HEK293 (cell line): ENCODE results near the gene MBD1.

Source experiments
- CTCF ChIA-PET: fragments of 350-600 bp; formaldehyde crosslinking; extraction: SDS; loops from one replicate; lab custom pipeline; 2021; ENCODE audit warnings: antibody characterized with exemption; lab: Yijun Ruan, JAX
- POLR2A ChIA-PET: fragments of 300-600 bp; formaldehyde crosslinking; extraction: SDS; loops from one replicate; lab custom pipeline; 2020; ENCODE audit warnings: antibody characterized with exemption, inconsistent platforms; lab: Yijun Ruan, JAX
- H3K27ac ChIP-seq: fragments of 200-500 bp; sonication (Bioruptor generic); 2 replicates; pipeline ENCODE4 v1.5.1; 2014; ENCODE audit warnings: low read depth, low read length, control low read depth, inconsistent platforms; ENCODE audit errors: extremely low read depth
- H3K36me3 ChIP-seq, 2 experiments: fragments of 200-500 bp in 1 of 2; sonication (Bioruptor generic) in 1 of 2; 1 replicate in 1 of 2; 2 replicates in 1 of 2; pipeline ENCODE4 v1.5.1; 2014 to 2017; ENCODE audit warnings: inconsistent platforms in 2 of 2, low read length in 2 of 2; ENCODE audit not compliant: control insufficient read depth in 2 of 2, insufficient read depth in 1 of 2
- H3K4me1 ChIP-seq: fragments of 200-500 bp; sonication (Bioruptor generic); 2 replicates; pipeline ENCODE4 v1.5.1; 2014; ENCODE audit warnings: mild to moderate bottlenecking, low read length, inconsistent platforms; ENCODE audit not compliant: control insufficient read depth, insufficient read depth
- H3K4me3 ChIP-seq: 2 replicates; pipeline ENCODE4 v1.5.1; 2011; ENCODE audit warnings: low read depth, mild to moderate bottlenecking, control low read depth, low read length, moderate library complexity
- H3K9me3 ChIP-seq: fragments of 200-500 bp; sonication (Bioruptor generic); 2 replicates; pipeline ENCODE4 v1.5.1; 2014; ENCODE audit warnings: low read depth, low read length, inconsistent platforms; ENCODE audit not compliant: control insufficient read depth, insufficient read depth
- FEZF1 ChIP-seq: fragments of 450-650 bp; formaldehyde crosslinking; IDR thresholded peaks from 2 replicates; pipeline ENCODE4 v1.5.1; 2016; ENCODE audit warnings: missing biosample characterization, missing genetic modification characterization
- SP2 ChIP-seq: fragments of 450-650 bp; formaldehyde crosslinking; IDR thresholded peaks from 2 replicates; pipeline ENCODE4 v1.5.1; 2016; ENCODE audit warnings: missing biosample characterization, missing genetic modification characterization
- ZBTB6 ChIP-seq: fragments of 450-650 bp; formaldehyde crosslinking; IDR thresholded peaks from 2 replicates; pipeline ENCODE4 v1.5.1; 2017; ENCODE audit warnings: missing biosample characterization, missing genetic modification characterization
- ZFP69B ChIP-seq: fragments of 450-650 bp; formaldehyde crosslinking; IDR thresholded peaks from 2 replicates; pipeline ENCODE4 v1.5.1; 2016; ENCODE audit warnings: missing biosample characterization, missing genetic modification characterization
- ZNF112 ChIP-seq: fragments of 450-650 bp; formaldehyde crosslinking; IDR thresholded peaks from 2 replicates; pipeline ENCODE4 v1.5.0; 2017; ENCODE audit warnings: missing biosample characterization, missing genetic modification characterization
- ZNF138 ChIP-seq: fragments of 450-650 bp; formaldehyde crosslinking; IDR thresholded peaks from 2 replicates; pipeline ENCODE4 v1.5.1; 2016; ENCODE audit warnings: missing biosample characterization, missing genetic modification characterization, borderline replicate concordance
- ZNF155 ChIP-seq: fragments of 450-650 bp; formaldehyde crosslinking; IDR thresholded peaks from 2 replicates; pipeline ENCODE4 v1.5.1; 2016; ENCODE audit warnings: missing biosample characterization, missing genetic modification characterization
- ZNF404 ChIP-seq: fragments of 450-650 bp; formaldehyde crosslinking; IDR thresholded peaks from 2 replicates; pipeline ENCODE4 v1.5.1; 2017; ENCODE audit warnings: missing biosample characterization, missing genetic modification characterization
- ZNF488 ChIP-seq: fragments of 450-650 bp; formaldehyde crosslinking; IDR thresholded peaks from 2 replicates; pipeline ENCODE4 v1.5.1; 2016; ENCODE audit warnings: missing biosample characterization, missing genetic modification characterization
- ZNF548 ChIP-seq: fragments of 450-650 bp; formaldehyde crosslinking; IDR thresholded peaks from 2 replicates; pipeline ENCODE4 v1.5.1; 2016; ENCODE audit warnings: missing biosample characterization, missing genetic modification characterization
- ZNF600 ChIP-seq: fragments of 450-650 bp; formaldehyde crosslinking; IDR thresholded peaks from 2 replicates; pipeline ENCODE4 v1.5.1; 2016; ENCODE audit warnings: missing biosample characterization, missing genetic modification characterization
- TF ChIP-seq, protein P1 (sequence below): fragments of 450-650 bp; formaldehyde crosslinking; IDR thresholded peaks from 2 replicates; pipeline ENCODE4 v1.5.1; 2016; ENCODE audit warnings: missing biosample characterization, missing genetic modification characterization

Gene MBD1

DNA sequence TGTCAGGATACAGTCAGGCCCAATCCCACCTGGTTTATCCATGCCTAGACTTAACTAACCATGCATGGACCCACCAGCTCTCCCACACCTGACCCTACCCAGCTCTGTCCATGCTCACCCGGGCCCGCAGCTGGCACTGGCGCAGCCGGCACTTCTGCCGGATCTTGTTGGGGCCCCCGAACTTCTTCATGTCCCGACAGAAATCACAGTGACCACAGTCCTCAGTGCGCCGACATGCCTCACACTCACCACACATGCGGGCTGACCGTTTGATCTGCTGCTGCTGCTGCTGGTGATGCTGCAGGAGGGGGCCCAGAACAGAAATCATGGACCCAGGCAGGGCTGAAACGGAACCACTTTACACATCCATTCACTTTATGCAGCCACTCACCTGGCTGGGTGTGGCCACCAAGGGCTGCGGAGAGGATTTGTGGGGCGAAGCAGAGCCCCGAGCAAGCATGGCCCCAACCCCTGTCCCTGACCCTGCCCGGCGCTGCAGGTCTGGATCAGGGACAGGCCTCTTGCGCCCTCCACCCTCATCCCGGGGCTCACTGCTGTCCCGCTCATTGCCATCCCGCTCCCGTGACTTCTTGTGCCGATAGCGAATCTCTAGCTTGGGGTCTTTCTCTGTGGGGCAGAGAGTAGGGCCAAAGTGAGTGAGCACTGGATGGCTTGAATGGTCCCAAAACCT, 4.5 kb upstream of the MBD1 start (continued):
- TF ChIP-seq, protein P1, sequence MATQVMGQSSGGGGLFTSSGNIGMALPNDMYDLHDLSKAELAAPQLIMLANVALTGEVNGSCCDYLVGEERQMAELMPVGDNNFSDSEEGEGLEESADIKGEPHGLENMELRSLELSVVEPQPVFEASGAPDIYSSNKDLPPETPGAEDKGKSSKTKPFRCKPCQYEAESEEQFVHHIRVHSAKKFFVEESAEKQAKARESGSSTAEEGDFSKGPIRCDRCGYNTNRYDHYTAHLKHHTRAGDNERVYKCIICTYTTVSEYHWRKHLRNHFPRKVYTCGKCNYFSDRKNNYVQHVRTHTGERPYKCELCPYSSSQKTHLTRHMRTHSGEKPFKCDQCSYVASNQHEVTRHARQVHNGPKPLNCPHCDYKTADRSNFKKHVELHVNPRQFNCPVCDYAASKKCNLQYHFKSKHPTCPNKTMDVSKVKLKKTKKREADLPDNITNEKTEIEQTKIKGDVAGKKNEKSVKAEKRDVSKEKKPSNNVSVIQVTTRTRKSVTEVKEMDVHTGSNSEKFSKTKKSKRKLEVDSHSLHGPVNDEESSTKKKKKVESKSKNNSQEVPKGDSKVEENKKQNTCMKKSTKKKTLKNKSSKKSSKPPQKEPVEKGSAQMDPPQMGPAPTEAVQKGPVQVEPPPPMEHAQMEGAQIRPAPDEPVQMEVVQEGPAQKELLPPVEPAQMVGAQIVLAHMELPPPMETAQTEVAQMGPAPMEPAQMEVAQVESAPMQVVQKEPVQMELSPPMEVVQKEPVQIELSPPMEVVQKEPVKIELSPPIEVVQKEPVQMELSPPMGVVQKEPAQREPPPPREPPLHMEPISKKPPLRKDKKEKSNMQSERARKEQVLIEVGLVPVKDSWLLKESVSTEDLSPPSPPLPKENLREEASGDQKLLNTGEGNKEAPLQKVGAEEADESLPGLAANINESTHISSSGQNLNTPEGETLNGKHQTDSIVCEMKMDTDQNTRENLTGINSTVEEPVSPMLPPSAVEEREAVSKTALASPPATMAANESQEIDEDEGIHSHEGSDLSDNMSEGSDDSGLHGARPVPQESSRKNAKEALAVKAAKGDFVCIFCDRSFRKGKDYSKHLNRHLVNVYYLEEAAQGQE, result no peak

DNA sequence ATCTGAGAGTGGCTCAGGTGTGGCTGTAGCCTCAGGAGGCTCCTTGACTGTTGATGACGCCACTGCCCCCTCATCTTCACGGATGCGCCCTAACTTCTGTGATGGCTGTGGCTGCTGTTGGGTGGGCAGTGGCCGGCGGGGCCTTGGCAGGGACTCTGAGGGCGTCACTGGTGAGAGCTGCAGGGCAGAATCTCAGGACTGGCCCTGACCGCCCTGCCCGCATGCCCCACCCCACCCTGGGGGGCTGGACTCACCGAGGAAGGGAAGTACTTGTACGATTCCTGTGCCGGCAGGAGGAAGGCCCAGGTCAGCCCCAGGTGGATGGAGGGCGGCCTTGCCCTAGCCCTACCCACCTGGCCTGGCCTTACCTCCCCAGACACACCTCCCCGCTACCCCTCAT, 3.7 kb upstream of the MBD1 start:
- Histone ChIP-seq H3K27ac (no peak overlapping the region), H3K36me3 (peaks cover 9 to 40% of the 10 kb centered on the region in 2 experiments; a peak in 2 of 3 replicates), H3K4me1 (peaks cover 6% of the 10 kb centered on the region; the same call in 1 of the 2 replicates), H3K4me3 (no peak overlapping the region), H3K9me3 (no peaks in the 10 kb centered on the region)
- CTCF ChIA-PET, result no interaction called here
- no peak for TF ChIP-seq ZNF138
- TF ChIP-seq ZBTB6 (tag by site-specific recombination), result no peak
- no peak for TF ChIP-seq ZNF112 (tag by site-specific recombination)
- TF ChIP-seq, protein P1, result no peak
- no peak for TF ChIP-seq ZNF548 (tag by site-specific recombination)
- TF ChIP-seq ZFP69B (tag by site-specific recombination), result no peak
- TF ChIP-seq FEZF1, result no peak
- no peak for TF ChIP-seq ZNF600 (tag by site-specific recombination)
- TF ChIP-seq ZNF404, result no peak
- TF ChIP-seq ZNF488 (tag by site-specific recombination), result no peak
- TF ChIP-seq SP2 (tag by site-specific recombination), result no peak
- POLR2A ChIA-PET, result no interaction called here

- peaks cover 6% of the 10 kb centered on the region; the same call in 1 of the 2 replicates for H3K4me1 ChIP-seq
- ChIA-PET CTCF (no interaction called here), POLR2A (no interaction called here)
- H3K4me3 ChIP-seq, result no peak overlapping the region
- H3K36me3 ChIP-seq, result peaks cover 12 to 46% of the 10 kb centered on the region in 2 experiments; a peak in 2 of 3 replicates
- no peak for TF ChIP-seq ZNF155
- H3K9me3 ChIP-seq, result no peaks in the 10 kb centered on the region
- H3K27ac ChIP-seq, result no peak overlapping the region
Measured at GRCh38 chr18:50284255-50284885, 3.0 kb upstream of the MBD1 start.
